HepG2 (cell line): ENCODE results near the gene SMIM11. TPM values are rescaled to one million over a fixed set of nuclear protein-coding genes. Genes with fewer than 3 reads are reported as not detected.

Experiments
- ARNT ChIP-seq: fragments of 450-650 bp; IDR thresholded peaks from 2 replicates; pipeline ENCODE4 v1.6.1; 2017
- DBP ChIP-seq: sonication (generic); formaldehyde crosslinking; IDR thresholded peaks from 2 replicates; pipeline ENCODE4 v1.4.0; 2020; ENCODE audit warnings: missing genetic modification reagents; ENCODE audit errors: not compliant biosample characterization
- GZF1 ChIP-seq: sonication (generic); formaldehyde crosslinking; IDR thresholded peaks from 2 replicates; pipeline ENCODE4 v1.5.1; 2020; ENCODE audit warnings: mild to moderate bottlenecking, missing genetic modification reagents
- HDAC1 ChIP-seq: sonication (generic); formaldehyde crosslinking; IDR thresholded peaks from 2 replicates; pipeline ENCODE4 v1.5.1; 2020; ENCODE audit warnings: mild to moderate bottlenecking, missing genetic modification reagents
- HMG20B ChIP-seq: conservative IDR thresholded peaks from 2 replicates; pipeline ENCODE4 v1.6.1; 2016; ENCODE audit warnings: missing genetic modification reagents, missing compliant biosample characterization
- IKZF1 ChIP-seq: fragments of 450-650 bp; IDR thresholded peaks from 2 replicates; pipeline ENCODE4 v1.7.1; 2016
- MEIS2 ChIP-seq: sonication (generic); formaldehyde crosslinking; IDR thresholded peaks from 2 replicates; pipeline ENCODE4 v1.9.0; 2021; ENCODE audit warnings: mild to moderate bottlenecking, missing genetic modification reagents
- PRDM4 ChIP-seq: sonication (generic); formaldehyde crosslinking; IDR thresholded peaks from 2 replicates; pipeline ENCODE4 v1.9.0; 2021; ENCODE audit warnings: missing genetic modification reagents, borderline replicate concordance
- PREB ChIP-seq: sonication (generic); formaldehyde crosslinking; IDR thresholded peaks from 2 replicates; pipeline ENCODE4 v1.4.0; 2020; ENCODE audit warnings: missing genetic modification reagents
- PRPF4 ChIP-seq: fragments of 200-400 bp; formaldehyde crosslinking; IDR thresholded peaks from 2 replicates; pipeline ENCODE4 v1.6.1; 2016; ENCODE audit warnings: low read length, low read depth; ENCODE audit not compliant: poor library complexity, severe bottlenecking
- RFX5 ChIP-seq: IDR thresholded peaks from 2 replicates; pipeline ENCODE4 v1.6.1; 2011; ENCODE audit warnings: low read depth, low read length, improper control_type of control experiment
- SSRP1 ChIP-seq: IDR thresholded peaks from 2 replicates; pipeline ENCODE4 v1.6.1; 2016; ENCODE audit warnings: control low read depth
- TBX2 ChIP-seq: sonication (generic); formaldehyde crosslinking; IDR thresholded peaks from 2 replicates; pipeline ENCODE4 v1.5.0; 2020; ENCODE audit warnings: missing genetic modification reagents, mild to moderate bottlenecking, borderline replicate concordance
- ZMYM4 ChIP-seq: sonication (generic); formaldehyde crosslinking; IDR thresholded peaks from 2 replicates; pipeline ENCODE4 v1.8.1; 2023; ENCODE audit warnings: mild to moderate bottlenecking, missing genetic modification reagents
- ZNF383 ChIP-seq: sonication (generic); formaldehyde crosslinking; IDR thresholded peaks from 2 replicates; pipeline ENCODE4 v1.4.0; 2020; ENCODE audit warnings: missing genetic modification reagents, mild to moderate bottlenecking, borderline replicate concordance
- ZNF407 ChIP-seq: sonication (generic); formaldehyde crosslinking; IDR thresholded peaks from one replicate; pipeline ENCODE4 v1.5.1; 2020; ENCODE audit warnings: mild to moderate bottlenecking, missing genetic modification reagents; ENCODE audit errors: not compliant biosample characterization
- ZNF44 ChIP-seq: sonication (generic); formaldehyde crosslinking; IDR thresholded peaks from 2 replicates; pipeline ENCODE4 v1.5.1; 2020; ENCODE audit warnings: mild to moderate bottlenecking, missing genetic modification reagents
- ZNF639 ChIP-seq: conservative IDR thresholded peaks from 2 replicates; pipeline ENCODE4 v1.6.1; 2018; ENCODE audit warnings: missing genetic modification reagents
- polyA plus RNA-seq, 8 experiments: library from polyadenylated mRNA; depleted of rRNA in 3 of 8; stranded (reverse) in 7 of 8; unstranded in 1 of 8; fragments of >200 nt; fragmentation: Illumina TruSeq in 4 of 8; extraction: Trizol in 4 of 8; gene quantifications; 2 replicates each; pipeline versions ENCODE4 v1.2.1 to v1.2.3, GENCODE V29; 2011 to 2016; ENCODE audit warnings: low read depth in 4 of 8, missing spikeins in 1 of 8, mixed read lengths in 1 of 8; ENCODE audit not compliant: insufficient read depth in 1 of 8
- total RNA-seq, 5 experiments: library from RNA; depleted of rRNA; stranded (reverse); fragments of >200 nt; fragmentation: Illumina TruSeq; extraction: Trizol; gene quantifications; 2 replicates each; pipeline ENCODE4 v1.2.3, GENCODE V29; 2016; ENCODE audit warnings: low read depth in 1 of 5

Gene SMIM11
- total and polyA plus RNA-seq, 2 of the 13 experiments (the other 11 are each of a cell fraction or from before 2014, with no cell fraction given): 6.4 to 18.9 TPM

- no peak for TF ChIP-seq PREB
- TF ChIP-seq MEIS2 (CRISPR knock-in tag): peak; percentile 99
- no peak for TF ChIP-seq ZNF383 (CRISPR knock-in tag)
- no peak for TF ChIP-seq ARNT
- TF ChIP-seq ZNF639 (CRISPR knock-in tag): no peak
- TF ChIP-seq RFX5: no peak
- no peak for TF ChIP-seq ZNF407
- TF ChIP-seq ZNF44 (CRISPR knock-in tag): no peak
- TF ChIP-seq IKZF1: no peak
- TF ChIP-seq HMG20B (CRISPR knock-in tag): 0 out of 2 replicates have a peak, but pooled peaks have one; percentile 49
- TF ChIP-seq PRPF4: no peak
- TF ChIP-seq SSRP1 (CRISPR knock-in tag): no peak
- peak; percentile 85 for TF ChIP-seq ZMYM4
- no peak for TF ChIP-seq DBP
- TF ChIP-seq HDAC1 (CRISPR knock-in tag): peak; percentile 86
- peak; percentile 57; the same call in 1 of the 2 replicates for TF ChIP-seq TBX2 (CRISPR knock-in tag)
- TF ChIP-seq PRDM4 (CRISPR knock-in tag): no peak
- no peak for TF ChIP-seq GZF1 (CRISPR knock-in tag)
Observed at GRCh38 chr21:34372321-34372720, 3.0 kb upstream of the SMIM11 start (continued).
